ENCODE data around the gene FOLR2. TPM values are rescaled to one million over a fixed set of nuclear protein-coding genes. Genes with fewer than 3 reads are reported as not detected.

The FOLR2 gene
- polyA plus RNA-seq, 1 of the 3 experiments (the other 2 are of a cell fraction) = not detected

- H3F3A ChIP-seq (replicated peaks; ENCODE audit: insufficient read depth) = peaks cover 9% of the 10 kb centered on the region
- POLR2A ChIA-PET = interaction anchor here (1.9 to 8.7 kb wide), 2 partner anchors 7 to 202 kb away, joined by 4 to 131 read pairs; no protein-coding TSS in a partner anchor
- H3K27me3 ChIP-seq (ENCODE audit: insufficient read depth) = no peaks in the 10 kb centered on the region
- CTCF ChIA-PET = interaction anchor here (1.8 to 9.1 kb wide), 5 partner anchors 8 to 205 kb away, joined by 4 to 73 read pairs (median 27); partner anchors contain the start of gene CLPB
- peaks cover 59% of the 10 kb centered on the region for H3K79me2 ChIP-seq (ENCODE audit: insufficient read depth)
- peaks cover 49% of the 10 kb centered on the region for H4K20me1 ChIP-seq (ENCODE audit: insufficient read depth)
- no peak overlapping the region for H3K4me2 ChIP-seq
- no peak overlapping the region for H3K27ac ChIP-seq (ENCODE audit: low read depth in 2 of 2, low read length in 1 of 2)
- no peaks in the 10 kb centered on the region for H3K9me2 ChIP-seq
- H3K36me3 ChIP-seq (replicated peaks in 1 of 2; ENCODE audit: control insufficient read depth in 1 of 2, insufficient read depth in 2 of 2, low read length in 1 of 2) = peaks cover 62 to 71% of the 10 kb centered on the region in 2 experiments
- TF ChIP-seq RAD21 (IDR thresholded peaks at IDR 0.05; ENCODE audit: low read length) (no peak), TCF12 (IDR thresholded peaks at IDR 0.05) (no peak), TEAD4 (IDR thresholded peaks at IDR 0.05; ENCODE audit: borderline replicate concordance, insufficient read depth) (no peak), MEF2A (IDR thresholded peaks at IDR 0.05; ENCODE audit: borderline replicate concordance, low read depth) (no peak)
- TF ChIP-seq, protein P1, sequence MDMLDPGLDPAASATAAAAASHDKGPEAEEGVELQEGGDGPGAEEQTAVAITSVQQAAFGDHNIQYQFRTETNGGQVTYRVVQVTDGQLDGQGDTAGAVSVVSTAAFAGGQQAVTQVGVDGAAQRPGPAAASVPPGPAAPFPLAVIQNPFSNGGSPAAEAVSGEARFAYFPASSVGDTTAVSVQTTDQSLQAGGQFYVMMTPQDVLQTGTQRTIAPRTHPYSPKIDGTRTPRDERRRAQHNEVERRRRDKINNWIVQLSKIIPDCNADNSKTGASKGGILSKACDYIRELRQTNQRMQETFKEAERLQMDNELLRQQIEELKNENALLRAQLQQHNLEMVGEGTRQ (IDR thresholded peaks at IDR 0.05; ENCODE audit: borderline replicate concordance, low read depth, low read length) = no peak
- H2AFZ ChIP-seq (ENCODE audit: low read depth) = no peak overlapping the region
- no peaks in the 10 kb centered on the region for H3K9me3 ChIP-seq
- no peak for DNase-seq
- peaks cover 5 to 28% of the 10 kb centered on the region in 2 experiments; a peak in 3 of 4 replicates for H3K4me1 ChIP-seq (ENCODE audit: control insufficient read depth in 1 of 2, insufficient read depth in 2 of 2, low read depth in 1 of 2, low read length in 1 of 2)
- no peak overlapping the region for H3K9ac ChIP-seq
- no peak overlapping the region for H3K4me3 ChIP-seq (ENCODE audit: low read depth in 2 of 2, low read length in 1 of 2)
- 93% methylated on average over 6 of the region's 7 CpGs for WGBS (ENCODE audit: low lambda C conversion rate)
Measured at GRCh38 chr11:72228844-72229231, 12.2 kb downstream of the FOLR2 start.

GRCh38 chr11:72229336-72229924 is 12.8 kb downstream of the FOLR2 start:
- no peak for TF ChIP-seq TCF12 (IDR thresholded peaks at IDR 0.05)
- no peak for TF ChIP-seq GATA2 (CRISPR knock-in tag; IDR thresholded peaks at IDR 0.05)
- no peak for TF ChIP-seq EP300 (IDR thresholded peaks at IDR 0.05; ENCODE audit: borderline replicate concordance in 1 of 2, low read depth in 1 of 2, low read length in 1 of 2)
- TF ChIP-seq MEF2A (IDR thresholded peaks at IDR 0.05; ENCODE audit: borderline replicate concordance, low read depth) = no peak
- TF ChIP-seq, protein P2, sequence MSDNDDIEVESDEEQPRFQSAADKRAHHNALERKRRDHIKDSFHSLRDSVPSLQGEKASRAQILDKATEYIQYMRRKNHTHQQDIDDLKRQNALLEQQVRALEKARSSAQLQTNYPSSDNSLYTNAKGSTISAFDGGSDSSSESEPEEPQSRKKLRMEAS (IDR thresholded peaks at IDR 0.05; ENCODE audit: low read depth) = no peak
- no peak for TF ChIP-seq EZH2phosphoT487 (IDR thresholded peaks at IDR 0.05; ENCODE audit: borderline replicate concordance, low read depth)
- TF ChIP-seq CHD2 (IDR thresholded peaks at IDR 0.05; ENCODE audit: low read length, partially characterized antibody) = no peak
- TF ChIP-seq TEAD4 (IDR thresholded peaks at IDR 0.05; ENCODE audit: borderline replicate concordance, insufficient read depth) = no peak
- TF ChIP-seq NFIC (IDR thresholded peaks at IDR 0.05; ENCODE audit: borderline replicate concordance) = no peak
- no peak for TF ChIP-seq RFX5 (IDR thresholded peaks at IDR 0.05; ENCODE audit: low read length)
- TF ChIP-seq, protein P3, sequence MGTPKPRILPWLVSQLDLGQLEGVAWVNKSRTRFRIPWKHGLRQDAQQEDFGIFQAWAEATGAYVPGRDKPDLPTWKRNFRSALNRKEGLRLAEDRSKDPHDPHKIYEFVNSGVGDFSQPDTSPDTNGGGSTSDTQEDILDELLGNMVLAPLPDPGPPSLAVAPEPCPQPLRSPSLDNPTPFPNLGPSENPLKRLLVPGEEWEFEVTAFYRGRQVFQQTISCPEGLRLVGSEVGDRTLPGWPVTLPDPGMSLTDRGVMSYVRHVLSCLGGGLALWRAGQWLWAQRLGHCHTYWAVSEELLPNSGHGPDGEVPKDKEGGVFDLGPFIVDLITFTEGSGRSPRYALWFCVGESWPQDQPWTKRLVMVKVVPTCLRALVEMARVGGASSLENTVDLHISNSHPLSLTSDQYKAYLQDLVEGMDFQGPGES (IDR thresholded peaks at IDR 0.05; ENCODE audit: low read depth, low read length) = no peak
- TF ChIP-seq JUND (IDR thresholded peaks at IDR 0.05) = no peak
- TF ChIP-seq ZBTB33 (IDR thresholded peaks at IDR 0.05; ENCODE audit: borderline replicate concordance, low read depth) = no peak
- TF ChIP-seq POLR2AphosphoS5 (IDR thresholded peaks at IDR 0.05; ENCODE audit: low read depth, low read length) = no peak
- no peak for TF ChIP-seq RAD21 (IDR thresholded peaks at IDR 0.05; ENCODE audit: low read length)
- Histone ChIP-seq H3F3A (replicated peaks; ENCODE audit: insufficient read depth) (peaks cover 14% of the 10 kb centered on the region), H3K4me1 (ENCODE audit: control insufficient read depth in 1 of 2, insufficient read depth in 2 of 2, low read depth in 1 of 2, low read length in 1 of 2) (peaks cover 5 to 28% of the 10 kb centered on the region in 2 experiments; a peak in 3 of 4 replicates), H4K20me1 (ENCODE audit: insufficient read depth) (peaks cover 49% of the 10 kb centered on the region), H3K9ac (no peak overlapping the region), H3K27ac (ENCODE audit: low read depth in 2 of 2, low read length in 1 of 2) (no peak overlapping the region), H3K9me2 (no peaks in the 10 kb centered on the region), H3K27me3 (ENCODE audit: insufficient read depth) (no peaks in the 10 kb centered on the region), H2AFZ (ENCODE audit: low read depth) (no peak overlapping the region), H3K4me2 (no peak overlapping the region), H3K4me3 (ENCODE audit: low read depth in 2 of 2, low read length in 1 of 2) (no peak overlapping the region), H3K36me3 (replicated peaks in 1 of 2; ENCODE audit: control insufficient read depth in 1 of 2, insufficient read depth in 2 of 2, low read length in 1 of 2) (peaks cover 66 to 75% of the 10 kb centered on the region in 2 experiments), H3K9me3 (no peaks in the 10 kb centered on the region), H3K79me2 (ENCODE audit: insufficient read depth) (peaks cover 53% of the 10 kb centered on the region)
- POLR2A ChIA-PET = interaction anchor here (8.7 kb wide), 1 partner anchor 7 kb away, joined by 131 read pairs; no protein-coding TSS in a partner anchor
- DNase-seq = no peak
- 95% methylated on average over 4 of the region's 8 CpGs for WGBS (ENCODE audit: low lambda C conversion rate)
- CTCF ChIA-PET = interaction anchor here (1.0 to 9.1 kb wide), 5 partner anchors 7 to 205 kb away, joined by 4 to 73 read pairs (median 27); partner anchors contain the start of gene CLPB

Measured in SK-N-SH (cell line).